ENCODE data around the gene PTK6.

Gene PTK6

DNA sequence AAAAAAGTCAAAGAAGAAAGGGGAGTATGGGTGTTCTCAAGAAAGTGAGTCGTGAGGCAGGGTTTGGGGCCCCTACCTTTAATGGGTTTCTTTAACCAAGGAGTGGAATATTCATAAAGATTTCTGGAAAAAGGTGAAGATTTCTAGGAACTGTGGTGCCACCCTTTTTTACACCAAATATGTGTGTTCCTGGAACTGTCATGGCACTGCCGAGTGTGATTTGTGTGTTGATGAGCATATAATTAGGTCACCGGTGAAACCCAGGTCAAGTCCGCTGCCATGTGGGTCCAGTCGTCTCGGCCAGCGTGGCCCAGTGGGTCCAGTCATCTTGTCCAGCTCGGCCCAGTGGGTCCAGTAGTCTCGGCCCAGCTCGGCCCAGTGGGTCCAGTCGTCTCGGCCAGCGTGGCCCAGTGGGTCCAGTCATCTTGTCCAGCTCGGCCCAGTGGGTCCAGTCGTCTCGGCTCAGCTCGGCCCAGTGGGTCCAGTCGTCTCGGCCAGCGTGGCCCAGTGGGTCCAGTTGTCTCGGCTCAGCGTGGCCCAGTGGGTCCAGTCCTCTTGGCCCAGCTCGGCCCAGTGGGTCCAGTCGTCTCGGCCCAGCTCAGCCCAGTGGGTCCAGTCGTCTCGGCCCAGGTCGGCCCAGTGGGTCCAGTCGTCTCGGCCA is 30.0 kb downstream of the PTK6 start:
- no peak for DNase-seq (ENCODE audit: low read depth)

GRCh38 chr20:63505723-63506122 is 31.5 kb downstream of the PTK6 start:
- no peak for DNase-seq (ENCODE audit: low read depth)

DNA sequence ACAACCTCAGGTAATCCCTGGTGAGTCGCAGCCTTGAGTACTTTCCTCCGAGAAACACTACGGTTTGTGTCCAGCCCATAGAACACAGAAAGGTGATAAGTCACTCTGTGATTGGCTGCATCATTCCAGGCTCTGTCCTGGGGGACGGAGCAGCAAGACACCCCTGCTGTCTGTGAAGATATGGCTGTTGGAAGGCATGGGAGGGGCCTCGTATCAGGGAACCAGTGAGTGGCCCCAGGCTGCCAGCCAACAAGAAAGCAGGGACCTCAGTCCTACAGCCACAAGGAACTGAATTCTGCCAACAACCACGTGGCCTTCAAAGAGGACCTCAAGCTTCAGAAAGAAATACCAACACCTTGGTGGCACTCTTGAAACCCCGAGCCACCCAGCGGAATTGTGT is 31.9 kb downstream of the PTK6 start:
- no peak for DNase-seq (ENCODE audit: low read depth)

GRCh38 chr20:63504642-63505041 is 32.5 kb downstream of the PTK6 start:
- no peak for DNase-seq (ENCODE audit: low read depth)

DNA sequence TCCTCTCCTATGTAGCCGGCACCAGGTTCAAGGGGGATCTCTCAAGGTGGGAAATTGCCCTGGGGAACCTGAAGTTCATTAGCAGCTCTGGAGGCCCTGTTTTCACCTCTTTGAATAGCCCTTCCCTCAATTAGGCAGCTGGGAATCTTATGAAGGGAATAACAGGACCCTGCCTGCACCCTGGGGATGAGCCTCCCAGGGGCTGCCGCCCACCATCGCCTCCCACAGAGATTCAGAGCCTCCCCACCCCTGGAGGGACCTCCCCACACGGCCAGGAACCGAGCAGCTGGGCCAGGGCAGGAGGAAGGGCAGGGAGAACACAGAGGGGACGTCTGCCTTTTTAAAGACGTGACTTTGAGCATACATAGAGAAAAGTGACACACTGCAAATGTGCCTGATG is 33.7 kb downstream of the PTK6 start:
- no peak for DNase-seq (ENCODE audit: low read depth)

- no peak for DNase-seq (ENCODE audit: low read depth)
Observed at GRCh38 chr20:63502671-63503172, 34.5 kb downstream of the PTK6 start.

DNA sequence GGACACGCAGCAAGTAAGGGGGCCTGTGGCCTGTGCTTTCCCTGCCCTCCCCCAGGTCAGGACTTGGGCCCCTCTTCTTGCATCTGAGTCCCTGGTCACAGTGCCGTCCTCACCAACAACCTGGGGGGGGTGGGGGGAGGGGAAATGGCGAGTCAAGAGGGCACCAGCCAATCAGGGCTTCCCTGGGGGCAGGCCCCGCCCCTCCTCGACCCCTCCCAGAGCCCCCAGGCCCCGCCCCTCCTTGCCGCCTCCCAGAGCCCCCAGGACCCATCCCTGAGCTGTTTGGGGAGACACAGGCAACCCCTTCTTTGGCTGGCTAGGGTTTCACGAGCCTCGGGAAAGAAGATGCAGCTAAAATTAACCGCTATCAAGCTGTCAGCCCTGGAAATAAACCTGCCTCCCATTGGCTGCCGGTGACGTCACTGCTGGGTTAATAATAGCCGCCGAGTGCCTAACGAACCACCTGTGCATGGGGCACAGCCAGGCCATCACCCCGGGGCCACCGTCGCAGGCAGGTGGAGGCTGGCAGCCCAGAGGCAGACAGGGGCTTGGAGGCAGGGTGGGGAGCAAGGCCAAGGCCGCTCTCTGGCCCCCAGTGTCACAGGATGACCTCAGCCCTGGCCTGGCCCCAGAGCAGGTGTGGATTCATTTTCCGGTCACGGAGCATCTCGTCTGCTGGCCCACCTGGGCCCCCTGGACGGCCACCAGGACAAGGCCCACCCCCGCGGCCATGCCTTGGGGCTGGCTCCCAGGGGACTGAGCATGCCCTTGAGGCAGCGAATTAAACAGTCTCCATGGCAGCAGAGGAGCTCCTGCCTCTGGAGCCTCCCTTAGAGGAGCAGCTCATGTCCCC is 35.1 kb downstream of the PTK6 start:
- DNase-seq (ENCODE audit: low read depth) = no peak

DNA sequence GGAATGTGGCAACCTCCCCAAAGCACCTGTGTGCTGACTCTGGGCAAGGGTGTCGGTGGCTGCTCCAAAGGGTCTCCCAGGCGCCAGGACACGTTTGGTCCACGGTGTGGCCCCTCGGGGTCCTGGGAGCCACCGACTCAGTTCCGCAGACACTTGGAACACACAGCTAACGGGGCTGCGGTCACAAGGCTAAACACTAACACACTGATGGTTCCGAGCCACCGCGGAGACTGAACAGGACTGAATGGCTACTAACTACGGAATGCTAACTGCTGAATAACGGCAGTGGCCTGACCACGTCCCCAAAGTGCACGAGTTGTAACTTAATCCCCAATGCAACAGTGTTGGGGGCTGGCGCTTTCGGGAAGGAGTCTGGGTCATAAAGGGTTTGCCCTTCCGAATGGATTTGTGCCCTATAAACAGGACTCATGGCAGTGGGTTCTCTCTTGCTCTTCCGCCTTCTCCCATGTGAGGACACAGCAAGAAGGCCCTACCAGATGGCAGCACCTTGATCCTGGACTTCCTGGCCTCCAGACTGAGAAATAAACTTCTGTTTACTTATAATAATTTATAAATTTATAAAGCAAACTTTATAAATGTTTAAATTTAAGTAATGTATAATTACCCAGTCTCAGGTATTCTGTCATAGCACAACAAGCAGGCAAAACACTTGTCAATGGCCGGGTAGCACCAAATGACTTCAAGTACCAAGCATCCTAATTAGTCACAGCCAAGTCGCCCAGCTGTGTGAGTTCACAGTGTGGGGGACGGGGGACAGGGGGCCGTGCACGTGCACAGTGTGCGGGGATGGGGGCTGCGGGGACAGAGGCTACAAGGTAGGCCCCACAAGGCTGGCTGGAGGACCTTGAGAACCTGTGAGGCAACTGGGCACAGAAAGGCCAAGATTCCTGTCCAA is 36.0 kb downstream of the PTK6 start:
- DNase-seq (ENCODE audit: low read depth) = no peak

- no peak for DNase-seq (ENCODE audit: low read depth)
Observed at GRCh38 chr20:63500151-63500901, 36.9 kb downstream of the PTK6 start.

GRCh38 chr20:63499338-63499969 is 37.7 kb downstream of the PTK6 start:
- DNase-seq (ENCODE audit: low read depth) = no peak

- DNase-seq (ENCODE audit: low read depth) = peak; percentile 25
Observed at GRCh38 chr20:63498960-63499337, 38.2 kb downstream of the PTK6 start, which contains the start of gene EEF1A2. Gene EEF1A2 (minus strand): TSS chr20:63499083. CDS start chr20:63497763, 1,320 bp downstream.

GRCh38 chr20:63497946-63498935 is 38.9 kb downstream of the PTK6 start:
- no peak for DNase-seq (ENCODE audit: low read depth)

DNA sequence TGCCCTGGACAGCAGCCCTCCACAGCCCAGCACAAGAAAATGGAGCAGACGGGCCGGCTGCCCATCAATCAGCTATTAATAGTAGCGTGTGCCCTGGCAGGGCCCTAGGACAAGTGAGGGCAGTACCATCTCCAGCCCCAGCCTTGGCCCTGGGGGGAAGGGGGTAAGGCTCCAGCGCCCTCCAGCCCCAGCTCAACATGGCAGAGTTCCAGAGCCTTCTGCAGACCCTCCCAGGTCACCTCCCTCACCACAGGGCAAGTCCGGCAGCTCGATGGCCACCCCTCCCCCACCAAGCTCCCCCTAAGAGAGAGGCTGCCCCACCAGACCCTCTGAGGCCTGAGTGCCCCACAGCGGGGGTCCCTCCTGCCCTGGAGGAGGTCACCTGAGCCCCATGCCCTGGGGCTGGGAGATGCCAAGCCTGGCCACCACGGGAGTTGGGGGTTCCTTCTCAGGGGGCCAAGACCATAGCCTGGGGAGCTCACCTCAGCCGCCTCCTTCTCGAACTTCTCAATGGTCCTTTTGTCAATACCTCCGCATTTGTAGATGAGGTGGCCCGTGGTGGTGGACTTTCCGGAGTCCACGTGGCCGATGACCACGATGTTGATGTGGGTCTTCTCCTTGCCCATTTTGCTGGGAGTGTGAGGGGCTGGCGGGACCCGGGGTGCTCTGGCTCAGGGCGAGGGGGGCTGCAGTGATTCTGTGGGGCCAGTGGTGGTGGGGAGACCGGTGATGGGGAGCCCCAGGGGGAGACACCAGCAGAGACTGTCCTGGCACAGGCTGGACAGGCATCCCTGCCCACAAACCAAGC is 39.8 kb downstream of the PTK6 start:
- DNase-seq (ENCODE audit: low read depth) = no peak

DNA sequence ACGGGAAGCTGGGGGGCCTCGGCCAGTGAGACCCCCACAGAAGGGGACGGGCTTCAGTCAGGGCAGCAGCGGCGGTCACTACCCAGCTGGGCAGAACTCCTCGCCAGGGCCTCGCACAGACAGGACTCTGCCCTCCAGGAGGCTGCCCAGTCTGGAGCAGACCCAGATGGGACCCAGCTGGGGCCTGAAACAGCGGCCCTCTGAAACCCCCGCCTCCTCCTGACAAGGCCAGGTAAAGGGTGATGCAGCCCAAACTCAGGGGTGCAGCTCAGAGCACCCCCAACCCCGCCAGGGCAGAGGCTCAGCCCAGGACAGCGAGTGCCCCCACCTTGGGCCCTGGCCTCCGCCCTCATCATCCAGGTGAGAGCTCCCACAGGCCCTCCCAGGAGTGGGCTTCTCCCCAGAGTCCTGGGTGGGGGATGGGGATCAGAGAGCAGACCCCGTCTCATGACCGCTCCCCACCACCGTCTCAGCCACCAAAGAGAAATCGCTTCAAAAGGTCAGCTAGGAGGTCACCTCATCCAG is 40.5 kb downstream of the PTK6 start:
- no peak for DNase-seq (ENCODE audit: low read depth)

- DNase-seq (ENCODE audit: low read depth) = peak; percentile 55
Observed at GRCh38 chr20:63495741-63496595, 41.2 kb downstream of the PTK6 start.

- DNase-seq (ENCODE audit: low read depth) = no peak
Observed at GRCh38 chr20:63495167-63495720, 41.9 kb downstream of the PTK6 start.

GRCh38 chr20:63494420-63495166 is 42.6 kb downstream of the PTK6 start:
- DNase-seq (ENCODE audit: low read depth) = no peak
